AG09309 (cell line): ENCODE data around the gene BABAM2.

Experiments used
- DNase-seq: peaks from one replicate; pipeline ENCODE4 v3.0.0-alpha.2; 2010; ENCODE audit warnings: low read depth
- H3K4me3 ChIP-seq: 2 replicates; pipeline ENCODE4 v1.5.1; 2011; ENCODE audit warnings: mild to moderate bottlenecking, low read depth, low read length, moderate library complexity; ENCODE audit not compliant: control insufficient read depth
- TF ChIP-seq, protein P1 (sequence below): IDR thresholded peaks from 2 replicates; pipeline ENCODE4 v1.5.1; 2011; ENCODE audit warnings: mild to moderate bottlenecking, low read depth, low read length, inconsistent platforms; ENCODE audit not compliant: insufficient read depth, control insufficient read depth; ENCODE audit errors: missing control alignments

Gene BABAM2

DNA sequence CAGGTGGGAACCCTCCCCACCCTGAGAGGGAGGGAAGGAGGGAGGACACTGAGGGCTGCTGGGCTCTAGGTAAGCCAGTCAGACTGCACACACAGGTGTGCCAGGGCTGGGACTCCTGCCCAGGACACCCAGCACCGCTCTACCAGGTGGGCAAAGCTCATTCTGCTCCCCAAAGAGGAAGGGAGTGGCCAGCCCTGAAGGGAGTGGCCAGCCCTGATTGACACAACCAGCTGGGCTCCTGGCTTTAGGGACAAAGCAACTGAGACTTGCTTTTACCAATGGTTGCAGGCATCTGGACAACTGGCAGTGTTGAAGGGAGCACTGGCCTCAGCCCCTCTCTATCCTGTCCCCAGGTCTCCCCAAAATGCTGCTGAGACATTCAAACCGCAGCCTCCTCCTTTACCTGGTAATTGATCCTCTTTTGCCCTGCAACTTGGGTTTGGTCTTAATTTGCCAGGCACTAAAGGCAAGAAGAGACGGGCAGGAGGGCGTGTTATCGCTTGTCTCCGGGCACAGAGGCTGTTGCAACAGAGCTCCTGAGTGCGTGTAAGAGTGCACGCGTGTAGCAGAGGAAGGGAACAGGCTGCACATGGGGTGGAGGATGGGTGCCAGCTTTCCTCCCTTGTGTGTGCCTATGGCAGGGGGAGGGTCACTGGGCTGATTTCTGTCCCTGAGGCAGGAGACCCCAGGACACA lies 487.6 kb downstream of the BABAM2 start:
- no peak for DNase-seq
- TF ChIP-seq, protein P1, sequence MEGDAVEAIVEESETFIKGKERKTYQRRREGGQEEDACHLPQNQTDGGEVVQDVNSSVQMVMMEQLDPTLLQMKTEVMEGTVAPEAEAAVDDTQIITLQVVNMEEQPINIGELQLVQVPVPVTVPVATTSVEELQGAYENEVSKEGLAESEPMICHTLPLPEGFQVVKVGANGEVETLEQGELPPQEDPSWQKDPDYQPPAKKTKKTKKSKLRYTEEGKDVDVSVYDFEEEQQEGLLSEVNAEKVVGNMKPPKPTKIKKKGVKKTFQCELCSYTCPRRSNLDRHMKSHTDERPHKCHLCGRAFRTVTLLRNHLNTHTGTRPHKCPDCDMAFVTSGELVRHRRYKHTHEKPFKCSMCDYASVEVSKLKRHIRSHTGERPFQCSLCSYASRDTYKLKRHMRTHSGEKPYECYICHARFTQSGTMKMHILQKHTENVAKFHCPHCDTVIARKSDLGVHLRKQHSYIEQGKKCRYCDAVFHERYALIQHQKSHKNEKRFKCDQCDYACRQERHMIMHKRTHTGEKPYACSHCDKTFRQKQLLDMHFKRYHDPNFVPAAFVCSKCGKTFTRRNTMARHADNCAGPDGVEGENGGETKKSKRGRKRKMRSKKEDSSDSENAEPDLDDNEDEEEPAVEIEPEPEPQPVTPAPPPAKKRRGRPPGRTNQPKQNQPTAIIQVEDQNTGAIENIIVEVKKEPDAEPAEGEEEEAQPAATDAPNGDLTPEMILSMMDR, result no peak
- no peak overlapping the region for H3K4me3 ChIP-seq

DNA sequence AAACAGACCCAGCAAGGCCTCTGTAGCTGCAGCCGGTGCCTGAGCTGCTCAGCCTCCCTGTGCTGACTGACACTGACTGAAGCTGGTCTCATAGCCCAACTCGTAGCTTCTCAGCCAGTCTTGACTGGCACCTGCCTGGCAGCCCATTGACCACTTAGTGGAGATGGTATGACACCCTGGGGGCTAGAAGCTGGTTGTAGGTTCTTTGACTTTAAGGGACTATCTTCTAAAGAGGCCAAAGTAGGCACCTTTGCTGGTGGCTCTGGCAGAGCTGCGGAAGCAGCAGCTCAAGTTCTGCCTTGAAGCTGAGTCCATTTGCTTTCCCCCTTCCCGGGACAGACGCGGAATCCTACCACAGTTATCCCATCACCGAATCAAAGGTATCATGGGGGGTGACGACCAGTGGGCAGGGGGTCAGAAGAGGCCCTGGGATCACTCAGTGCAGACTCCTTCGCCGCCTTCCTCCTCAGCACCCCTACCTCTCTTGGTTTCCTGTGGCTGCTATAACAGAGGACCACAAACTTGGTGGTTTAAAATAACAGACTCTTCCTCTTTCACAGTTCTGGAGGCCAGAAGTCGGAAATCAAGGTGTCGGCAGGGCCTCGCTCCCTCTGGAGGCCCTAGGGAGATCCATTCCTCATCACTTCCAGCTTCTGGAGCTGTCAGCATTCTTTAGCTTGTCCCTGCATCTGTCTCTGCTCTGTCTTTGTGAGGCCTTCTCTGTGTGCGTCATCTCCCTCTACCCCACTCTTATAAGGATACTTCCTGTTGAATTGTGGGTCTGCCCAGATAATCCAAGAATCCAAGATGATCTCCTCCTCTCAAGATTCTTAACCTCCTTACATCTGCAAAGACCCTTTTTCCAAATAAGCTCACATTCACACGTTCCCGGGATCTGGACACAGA lies 488.4 kb downstream of the BABAM2 start:
- TF ChIP-seq, protein P1, result no peak
- DNase-seq, result no peak
- no peak overlapping the region for H3K4me3 ChIP-seq

DNA sequence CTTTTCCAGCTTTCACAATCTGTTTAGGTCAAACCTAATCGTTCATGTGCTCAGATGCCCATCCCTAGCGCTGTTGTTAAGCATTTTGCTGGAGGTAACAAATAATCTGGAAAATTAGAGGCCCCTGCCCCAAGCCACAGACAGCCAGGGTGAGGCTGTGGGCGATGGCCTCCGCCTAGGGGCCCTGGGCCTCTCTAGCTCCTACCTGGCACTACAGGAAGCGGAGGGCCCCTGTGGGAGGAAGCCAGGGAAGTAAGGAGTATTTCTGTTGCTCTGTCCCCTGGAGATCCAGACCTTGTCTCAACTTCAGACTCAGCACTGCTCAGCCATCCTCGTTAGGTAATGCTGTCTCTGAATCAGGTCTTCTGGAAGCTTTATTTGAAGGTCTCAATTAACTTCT lies 489.7 kb downstream of the BABAM2 start:
- TF ChIP-seq, protein P1, result no peak
- no peak for DNase-seq
- no peak overlapping the region for H3K4me3 ChIP-seq

DNA sequence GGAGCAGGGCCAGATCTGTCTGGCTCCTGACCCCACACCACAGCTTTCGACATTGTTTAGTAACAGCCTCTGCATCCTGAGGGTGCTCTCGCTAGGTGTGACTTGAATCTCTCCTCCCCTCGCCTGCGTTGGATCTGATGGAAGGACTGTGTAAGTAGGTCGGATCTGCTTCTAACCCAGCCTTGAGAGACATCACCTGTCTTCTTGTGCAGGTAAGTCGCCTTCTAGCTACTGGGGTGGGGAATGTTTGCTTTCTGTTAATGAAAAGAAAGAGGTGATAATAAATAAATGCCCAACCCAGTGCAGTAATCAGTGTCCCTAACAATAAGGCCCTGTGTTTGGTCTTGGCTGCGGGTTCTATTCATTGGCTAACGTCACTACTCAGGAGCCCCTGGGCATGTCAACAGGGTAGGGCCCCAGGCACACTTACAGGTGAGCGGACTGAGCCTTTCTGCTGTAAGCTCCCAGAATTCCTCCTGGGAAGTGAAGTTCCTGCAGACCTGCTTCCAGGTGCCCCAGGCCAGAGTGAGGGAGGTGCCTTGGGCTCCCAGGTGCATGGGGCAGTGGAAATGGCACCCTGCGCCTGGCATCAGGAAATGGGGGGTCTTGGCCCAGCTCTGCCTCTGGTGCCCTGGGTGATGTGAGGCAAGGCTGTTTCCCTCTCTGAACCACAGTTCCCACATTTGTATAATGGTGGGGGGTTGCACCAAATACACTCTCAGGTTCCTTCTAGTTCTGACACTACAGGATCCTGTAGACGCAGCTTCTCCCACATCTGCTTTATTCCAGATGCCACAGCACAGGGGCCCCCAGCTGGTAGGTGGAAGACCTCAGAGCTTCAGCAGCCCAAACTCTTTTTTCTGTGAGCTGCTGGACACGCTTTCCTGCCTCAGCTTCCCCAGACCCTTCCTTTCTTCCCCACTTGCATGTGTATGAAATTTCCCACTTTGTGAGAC lies 491.0 kb downstream of the BABAM2 start:
- TF ChIP-seq, protein P1, result no peak
- DNase-seq, result no peak

DNA sequence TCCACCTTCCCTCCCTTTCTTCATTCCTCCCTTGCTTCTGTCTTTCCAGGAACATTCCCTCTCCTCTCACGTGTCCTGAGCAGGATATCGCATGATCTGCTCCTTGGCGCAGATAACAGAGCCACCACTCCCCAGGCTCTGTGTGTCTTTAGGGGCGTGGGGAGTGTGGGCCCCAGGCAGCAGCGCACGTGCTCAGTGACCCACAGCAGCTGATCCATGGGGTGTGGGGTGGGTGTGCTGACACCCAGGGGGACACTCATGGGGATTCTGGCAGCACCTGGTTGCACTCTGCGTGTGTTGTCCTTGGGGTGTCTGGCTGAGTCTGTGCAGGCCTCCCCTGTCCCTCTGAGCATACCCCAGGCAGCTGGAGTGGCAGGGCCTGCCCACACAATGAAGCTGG lies 492.2 kb downstream of the BABAM2 start:
- no peak overlapping the region for H3K4me3 ChIP-seq
- no peak for DNase-seq
- TF ChIP-seq, protein P1, result no peak

More for the DNA sequence above, 491.0 kb downstream of the BABAM2 start:
- no peak overlapping the region for H3K4me3 ChIP-seq
